Mesodermal cell (in vitro differentiated cells): ENCODE measurements around the gene SVOPL.

Experiments
- H3K27ac ChIP-seq: 2 replicates; pipeline ENCODE4 v1.7.0; 2013; ENCODE audit warnings: mild to moderate bottlenecking, low read depth, low read length, moderate library complexity; ENCODE audit not compliant: severe bottlenecking
- H3K36me3 ChIP-seq: 2 replicates; pipeline ENCODE4 v1.7.1; 2013; ENCODE audit warnings: mild to moderate bottlenecking, low read length, moderate library complexity; ENCODE audit not compliant: control insufficient read depth, insufficient read depth
- H3K4me1 ChIP-seq: one replicate; pipeline ENCODE4 v1.7.1; 2013; ENCODE audit warnings: mild to moderate bottlenecking, low read length; ENCODE audit not compliant: insufficient read depth, control insufficient read depth, poor library complexity, severe bottlenecking
- H3K4me3 ChIP-seq: 2 replicates; pipeline ENCODE4 v1.7.0; 2013; ENCODE audit warnings: low read length, control low read depth, mild to moderate bottlenecking; ENCODE audit not compliant: insufficient read depth, poor library complexity, severe bottlenecking; ENCODE audit errors: extremely low read depth
- H3K9me3 ChIP-seq: 2 replicates; pipeline ENCODE4 v1.7.1; 2013; ENCODE audit warnings: mild to moderate bottlenecking, low read length, moderate library complexity; ENCODE audit not compliant: control insufficient read depth
- WGBS, 2 experiments: methylation state at CpG; one replicate each; pipeline ENCODE4 v1.1.5; 2013; ENCODE audit warnings: missing lambda C conversion rate in 2 of 2; ENCODE audit not compliant: insufficient coverage in 2 of 2; 5-methylcytosine and 5-hydroxymethylcytosine counted together

The SVOPL gene

DNA sequence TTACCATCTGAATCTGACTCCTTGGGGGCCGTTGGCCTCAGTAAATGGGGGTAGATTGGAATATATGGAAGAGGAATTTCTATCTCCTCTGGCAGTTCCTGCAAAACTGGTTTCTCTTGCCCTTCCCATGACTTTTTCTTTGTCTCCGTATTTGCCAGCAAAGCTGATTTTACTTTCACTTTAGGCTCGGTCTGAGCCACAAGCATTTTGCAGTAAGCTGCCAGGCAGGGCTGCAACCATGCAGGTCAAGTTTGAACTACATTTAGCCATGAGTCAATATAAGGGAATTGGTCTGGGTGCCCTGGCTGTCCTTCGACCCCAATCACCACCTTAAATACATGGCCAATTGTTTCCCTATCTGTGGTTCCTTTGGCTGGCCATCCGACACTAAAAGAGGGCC is 136.8 kb downstream of the SVOPL start:
- no peak overlapping the region for H3K27ac ChIP-seq
- H3K9me3 ChIP-seq, result peaks cover 23% of the 10 kb centered on the region
- no peak overlapping the region for H3K4me3 ChIP-seq

DNA sequence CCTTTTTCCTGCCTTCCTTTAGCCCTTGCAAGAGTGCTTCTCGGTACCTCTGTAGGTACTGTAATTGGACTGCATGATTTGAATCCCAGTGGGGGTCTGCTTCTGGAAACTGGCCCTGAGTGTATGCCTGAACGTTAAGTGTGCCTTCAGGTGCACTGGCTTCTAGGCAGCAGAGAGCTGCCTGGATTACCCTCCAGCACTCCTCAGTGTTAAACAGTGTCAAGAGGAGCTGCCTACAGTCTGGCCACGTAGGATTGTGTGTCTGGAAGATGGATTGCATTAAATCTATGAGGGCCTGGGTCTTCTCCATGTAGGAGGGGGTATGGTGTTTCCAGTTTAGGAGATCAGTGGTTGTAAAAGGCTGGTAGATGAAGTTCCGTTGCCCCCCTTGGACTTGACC is 137.4 kb downstream of the SVOPL start:
- peaks cover 24% of the 10 kb centered on the region for H3K9me3 ChIP-seq
- peaks cover 93% of the 10 kb centered on the region for H3K36me3 ChIP-seq
- WGBS, 2 experiments, result 93 to 100% methylated on average over 3 of the region's 4 CpGs
- no peaks in the 10 kb centered on the region for H3K4me1 ChIP-seq
- no peak overlapping the region for H3K27ac ChIP-seq
- no peak overlapping the region for H3K4me3 ChIP-seq

More for the DNA sequence above, 136.8 kb downstream of the SVOPL start:
- H3K4me1 ChIP-seq, result no peaks in the 10 kb centered on the region
- peaks cover 93% of the 10 kb centered on the region for H3K36me3 ChIP-seq
- WGBS, 2 experiments, result 93 to 97% methylated on average over 3 to 4 of the region's 5 CpGs

DNA sequence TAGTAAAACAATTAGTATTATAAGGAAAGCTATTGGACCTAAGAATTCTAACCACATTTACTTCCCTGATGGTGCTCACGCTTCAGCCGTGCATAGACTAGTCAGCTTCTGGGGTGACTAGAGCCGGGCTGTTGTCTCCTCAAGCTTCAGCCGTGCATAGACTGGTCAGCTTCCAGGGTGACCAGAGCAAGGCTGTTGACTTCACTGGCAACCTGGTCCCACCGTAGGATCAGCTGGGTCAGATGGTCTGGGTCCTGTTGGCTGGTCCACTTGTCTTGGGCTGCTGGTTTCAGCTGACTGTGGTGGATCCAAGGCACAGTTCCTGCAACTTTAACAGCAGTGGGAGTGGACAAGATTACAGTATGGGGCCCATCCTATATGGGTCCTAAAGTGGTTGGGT is 141.7 kb downstream of the SVOPL start:
- H3K4me3 ChIP-seq, result no peak overlapping the region
- H3K4me1 ChIP-seq, result no peaks in the 10 kb centered on the region
- 94 to 98% methylated on average over 3 to 5 of the region's 5 CpGs for WGBS, 2 experiments
- no peak overlapping the region for H3K27ac ChIP-seq
- H3K36me3 ChIP-seq, result peaks cover 99% of the 10 kb centered on the region
- peaks cover 44% of the 10 kb centered on the region for H3K9me3 ChIP-seq

DNA sequence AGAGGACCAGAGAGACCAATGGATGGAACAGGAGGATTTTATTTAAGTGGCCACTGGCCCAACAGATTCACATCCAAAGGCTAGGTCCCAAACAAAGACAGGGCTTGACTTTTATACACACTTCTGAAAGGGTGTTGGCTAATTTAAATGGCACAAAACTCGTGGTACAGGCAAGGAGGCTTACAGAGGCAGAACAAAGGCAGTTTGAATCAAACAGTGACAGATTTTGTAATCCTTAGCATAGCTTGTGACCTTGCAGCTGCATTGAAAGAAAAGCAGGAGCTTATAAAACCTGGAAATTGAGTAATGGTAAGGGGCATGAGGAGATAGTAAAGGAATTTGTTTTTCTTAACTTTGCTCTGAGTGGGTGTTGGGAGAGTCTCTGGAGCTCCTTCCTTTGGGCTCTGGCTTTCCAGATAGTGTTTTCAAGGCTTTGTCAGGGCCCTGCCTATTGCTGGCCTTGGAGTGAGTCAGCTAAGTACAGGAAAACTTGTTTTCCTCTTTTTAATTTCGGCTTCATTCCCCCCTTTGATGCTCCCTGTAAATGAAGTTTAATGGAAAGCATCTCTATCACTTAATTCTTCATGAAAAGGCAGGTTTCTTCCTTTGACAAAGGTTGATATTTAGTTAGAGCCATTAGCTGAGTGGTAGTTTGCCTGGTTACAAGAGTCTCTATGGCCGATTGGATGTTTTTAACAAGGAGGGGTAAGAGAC is 144.2 kb downstream of the SVOPL start:
- Histone ChIP-seq H3K9me3 (peaks cover 43% of the 10 kb centered on the region), H3K4me3 (no peak overlapping the region), H3K36me3 (peaks cover 96% of the 10 kb centered on the region), H3K27ac (no peak overlapping the region), H3K4me1 (no peaks in the 10 kb centered on the region)
- WGBS, 2 experiments, result 86 to 94% methylated on average over 1 of the region's 3 CpGs

DNA sequence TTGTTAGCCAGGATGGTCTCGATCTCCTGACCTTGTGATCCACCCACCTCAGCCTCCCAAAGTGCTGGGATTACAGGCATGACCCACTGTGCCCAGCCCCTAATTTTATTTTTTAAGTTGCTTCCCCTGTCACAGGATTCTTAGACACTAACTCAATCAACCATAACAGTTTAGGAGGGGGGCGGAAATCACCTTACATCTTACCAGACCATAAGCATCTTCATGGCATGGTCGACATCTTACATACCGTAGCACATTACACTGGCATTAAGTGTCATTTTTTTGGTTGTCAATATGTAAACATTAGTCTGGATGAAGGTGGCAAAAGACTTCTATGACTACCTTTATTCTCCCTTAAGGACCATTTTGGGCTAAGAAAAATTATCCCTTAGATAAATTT is 145.5 kb downstream of the SVOPL start:
- no peak overlapping the region for H3K4me3 ChIP-seq
- peaks cover 40% of the 10 kb centered on the region for H3K9me3 ChIP-seq
- H3K27ac ChIP-seq, result no peak overlapping the region
- WGBS, 2 experiments, result 100% methylated on average over 1 of the region's 4 CpGs; no CpG with 5 or more reads in 1 of the 2 experiments
- H3K4me1 ChIP-seq, result no peaks in the 10 kb centered on the region
- H3K36me3 ChIP-seq, result peaks cover 95% of the 10 kb centered on the region

DNA sequence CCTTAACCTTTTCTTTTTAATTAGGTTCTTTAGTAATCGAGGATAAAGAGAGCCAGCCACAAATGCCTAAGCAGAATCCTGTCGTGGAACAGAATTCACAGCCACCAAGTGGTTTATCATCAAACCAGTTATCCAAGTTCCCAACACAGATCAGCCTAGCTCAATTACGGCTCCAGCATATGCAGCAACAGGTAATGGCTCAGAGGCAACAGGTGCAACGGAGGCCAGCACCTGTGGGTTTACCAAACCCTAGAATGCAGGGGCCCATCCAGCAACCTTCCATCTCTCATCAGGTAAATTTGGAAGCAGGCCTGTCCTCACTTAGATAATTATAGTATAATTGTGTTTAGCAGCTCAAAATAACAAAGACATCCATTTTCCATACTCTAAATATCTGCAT is 146.5 kb downstream of the SVOPL start:
- H3K27ac ChIP-seq, result no peak overlapping the region
- peaks cover 40% of the 10 kb centered on the region for H3K9me3 ChIP-seq
- WGBS, 2 experiments, result 100% methylated on average over 2 to 3 of the region's 4 CpGs
- no peaks in the 10 kb centered on the region for H3K4me1 ChIP-seq
- H3K4me3 ChIP-seq, result no peak overlapping the region
- peaks cover 94% of the 10 kb centered on the region for H3K36me3 ChIP-seq

DNA sequence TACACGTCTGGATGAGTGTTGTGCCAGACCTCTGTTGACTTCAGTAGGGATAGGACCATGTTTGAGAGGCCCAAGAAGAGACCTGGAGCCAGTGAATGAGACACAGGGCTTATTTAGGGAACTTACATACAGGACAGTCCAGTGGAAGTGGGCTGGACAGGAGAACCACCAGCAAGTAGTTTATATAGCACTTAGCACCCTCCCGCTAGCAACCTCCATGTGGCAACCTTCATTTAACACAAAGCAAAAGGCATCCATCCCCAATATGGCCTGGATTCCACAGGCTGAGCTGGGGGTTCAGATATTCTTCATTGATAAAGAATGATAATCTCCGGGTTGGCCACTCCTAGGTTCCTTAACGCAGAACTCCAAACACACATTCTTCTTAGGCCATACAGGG is 147.4 kb downstream of the SVOPL start:
- H3K4me1 ChIP-seq, result no peaks in the 10 kb centered on the region
- 92 to 100% methylated on average over 1 to 2 of the region's 4 CpGs for WGBS, 2 experiments
- peaks cover 37% of the 10 kb centered on the region for H3K9me3 ChIP-seq
- peaks cover 94% of the 10 kb centered on the region for H3K36me3 ChIP-seq
- H3K27ac ChIP-seq, result no peak overlapping the region
- no peak overlapping the region for H3K4me3 ChIP-seq

DNA sequence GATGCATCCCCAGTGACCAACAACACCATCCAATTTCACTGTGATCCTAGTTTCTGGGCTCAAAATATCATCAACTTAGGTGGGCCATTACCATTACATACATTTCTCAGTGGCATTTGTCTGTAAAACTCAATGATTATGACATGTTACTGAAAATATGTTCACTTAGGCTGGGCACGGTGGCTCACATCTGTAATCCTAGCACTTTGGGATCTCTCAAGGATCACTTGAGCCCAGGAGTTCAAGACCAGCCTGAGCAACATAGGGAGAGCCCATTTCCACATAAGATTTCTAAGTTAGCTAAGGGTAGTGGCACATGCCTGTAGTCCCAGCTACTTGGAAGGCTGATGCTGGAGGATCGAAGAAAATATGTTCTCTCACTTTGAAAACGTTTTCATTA is 150.1 kb downstream of the SVOPL start:
- Histone ChIP-seq H3K36me3 (peaks cover 90% of the 10 kb centered on the region), H3K4me1 (no peaks in the 10 kb centered on the region), H3K27ac (no peak overlapping the region), H3K9me3 (peaks cover 14% of the 10 kb centered on the region), H3K4me3 (no peak overlapping the region)
- 89 to 100% methylated on average over 1 of the region's 3 CpGs for WGBS, 2 experiments

DNA sequence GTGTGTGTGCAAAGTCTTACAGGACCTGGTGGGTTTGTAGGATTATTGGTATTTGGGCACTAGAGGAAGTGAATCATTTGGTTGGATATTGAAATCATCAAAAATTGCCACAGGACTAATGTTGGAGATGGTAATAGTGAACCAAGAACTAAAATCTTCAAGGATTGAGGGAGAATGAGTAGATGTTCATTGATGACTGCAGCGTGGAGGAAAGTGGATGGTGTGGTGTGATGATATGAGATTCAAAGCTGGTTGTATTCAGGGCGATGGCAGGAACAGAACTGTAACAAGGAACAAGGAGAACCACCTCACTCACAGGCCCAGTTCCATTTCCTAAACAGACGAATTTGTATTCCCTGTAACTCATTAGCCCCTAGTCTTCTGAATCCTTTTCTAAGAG is 150.8 kb downstream of the SVOPL start:
- H3K27ac ChIP-seq, result no peak overlapping the region
- H3K4me1 ChIP-seq, result no peaks in the 10 kb centered on the region
- H3K9me3 ChIP-seq, result peaks cover 10% of the 10 kb centered on the region
- H3K4me3 ChIP-seq, result no peak overlapping the region
- WGBS, 2 experiments, result 100% methylated on average over 1 of the region's 3 CpGs; no CpG with 5 or more reads in 1 of the 2 experiments
- peaks cover 91% of the 10 kb centered on the region for H3K36me3 ChIP-seq

DNA sequence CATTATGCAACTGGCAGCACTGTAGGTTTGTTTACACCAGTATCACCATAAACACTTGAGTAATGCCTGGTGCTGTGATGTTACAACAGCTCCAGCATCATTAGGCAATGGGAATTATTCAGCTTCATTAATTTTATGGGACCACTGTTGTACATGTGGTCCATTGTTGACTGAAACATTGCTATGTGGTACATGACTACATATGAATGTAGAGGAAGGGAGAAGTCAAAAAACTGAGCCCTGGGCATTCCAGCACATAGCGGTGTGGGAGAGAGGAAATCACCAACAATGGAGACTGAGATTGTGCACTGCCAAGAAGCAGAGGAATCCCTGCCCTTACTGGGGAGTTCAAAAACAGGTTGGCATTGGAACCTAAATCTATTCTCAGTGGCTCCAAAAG is 152.1 kb downstream of the SVOPL start:
- 86 to 100% methylated on average over 1 of the region's 1 CpG for WGBS, 2 experiments
- no peak overlapping the region for H3K4me3 ChIP-seq
- no peak overlapping the region for H3K27ac ChIP-seq
- H3K36me3 ChIP-seq, result peaks cover 92% of the 10 kb centered on the region
- H3K9me3 ChIP-seq, result peaks cover 6% of the 10 kb centered on the region
- no peaks in the 10 kb centered on the region for H3K4me1 ChIP-seq

DNA sequence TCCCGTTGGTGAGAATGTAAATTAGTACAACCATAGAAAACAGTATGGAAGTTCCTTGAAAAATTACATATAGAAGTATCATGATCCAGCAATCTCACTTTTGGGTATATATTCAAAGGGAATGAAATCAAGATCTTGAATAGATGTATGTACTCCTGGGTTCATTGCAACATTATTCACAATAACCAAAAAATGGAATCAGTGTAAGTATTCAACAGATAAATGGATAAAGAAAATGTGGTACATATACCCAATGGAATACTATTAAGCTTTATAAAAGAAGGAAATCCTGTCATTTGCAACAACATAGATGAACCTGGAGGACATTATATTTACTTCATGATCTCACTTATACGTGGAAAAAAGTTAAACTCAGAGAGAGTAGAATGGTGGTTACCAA is 154.3 kb downstream of the SVOPL start:
- Histone ChIP-seq H3K27ac (no peak overlapping the region), H3K4me1 (no peaks in the 10 kb centered on the region), H3K9me3 (no peaks in the 10 kb centered on the region), H3K36me3 (peaks cover 87% of the 10 kb centered on the region), H3K4me3 (no peak overlapping the region)
- WGBS, 2 experiments, result 88% methylated on average over 1 of the region's 2 CpGs; no CpG with 5 or more reads in 1 of the 2 experiments
